HEK293 (cell line): ENCODE data around the gene KLHDC7B.

Experiments
- ATF2 ChIP-seq: fragments of 450-650 bp; formaldehyde crosslinking; IDR thresholded peaks from 2 replicates; pipeline ENCODE4 v1.5.1; 2016; ENCODE audit warnings: missing biosample characterization, missing genetic modification characterization, low read depth
- YY1 ChIP-seq: fragments of 450-650 bp; formaldehyde crosslinking; IDR thresholded peaks from 2 replicates; pipeline ENCODE4 v1.5.1; 2018; ENCODE audit warnings: missing biosample characterization, missing genetic modification characterization
- ZBTB49 ChIP-seq: fragments of 450-650 bp; formaldehyde crosslinking; IDR thresholded peaks from 2 replicates; pipeline ENCODE4 v1.5.1; 2016; ENCODE audit warnings: missing biosample characterization, missing genetic modification characterization, low read depth
- ZFHX2 ChIP-seq: fragments of 450-650 bp; formaldehyde crosslinking; conservative IDR thresholded peaks from 2 replicates; pipeline ENCODE4 v1.5.1; 2016; ENCODE audit warnings: missing biosample characterization, missing genetic modification characterization
- ZNF121 ChIP-seq: fragments of 450-650 bp; formaldehyde crosslinking; IDR thresholded peaks from 2 replicates; pipeline ENCODE4 v1.5.1; 2016; ENCODE audit warnings: missing biosample characterization, missing genetic modification characterization
- ZNF140 ChIP-seq: fragments of 450-650 bp; formaldehyde crosslinking; IDR thresholded peaks from 2 replicates; pipeline ENCODE4 v1.5.1; 2016; ENCODE audit warnings: missing biosample characterization, missing genetic modification characterization
- ZNF24 ChIP-seq: fragments of 450-650 bp; formaldehyde crosslinking; IDR thresholded peaks from 2 replicates; pipeline ENCODE4 v1.5.1; 2016; ENCODE audit warnings: missing biosample characterization, missing genetic modification characterization
- ZNF350 ChIP-seq: fragments of 450-650 bp; formaldehyde crosslinking; IDR thresholded peaks from 2 replicates; pipeline ENCODE4 v1.5.0; 2017; ENCODE audit warnings: missing biosample characterization, mild to moderate bottlenecking, missing genetic modification characterization
- ZNF394 ChIP-seq: fragments of 450-650 bp; formaldehyde crosslinking; IDR thresholded peaks from 2 replicates; pipeline ENCODE4 v1.5.1; 2016; ENCODE audit warnings: missing biosample characterization, missing genetic modification characterization, mild to moderate bottlenecking, moderate library complexity, borderline replicate concordance
- ZNF600 ChIP-seq: fragments of 450-650 bp; formaldehyde crosslinking; IDR thresholded peaks from 2 replicates; pipeline ENCODE4 v1.5.1; 2016; ENCODE audit warnings: missing biosample characterization, missing genetic modification characterization
- TF ChIP-seq, protein P1 (sequence below): fragments of 450-650 bp; formaldehyde crosslinking; IDR thresholded peaks from 2 replicates; pipeline ENCODE4 v1.5.1; 2016; ENCODE audit warnings: missing biosample characterization, missing genetic modification characterization
- TF ChIP-seq, protein P2 (sequence below): fragments of 450-650 bp; formaldehyde crosslinking; IDR thresholded peaks from 2 replicates; pipeline ENCODE4 v1.5.1; 2016; ENCODE audit warnings: missing biosample characterization, missing genetic modification characterization
- TF ChIP-seq, protein P3 (sequence below): fragments of 450-650 bp; formaldehyde crosslinking; IDR thresholded peaks from 2 replicates; pipeline ENCODE4 v1.5.1; 2017; ENCODE audit warnings: missing biosample characterization, missing genetic modification characterization

GRCh38 chr22:50556703-50557102, 11.0 kb downstream of the KLHDC7B start:
- TF ChIP-seq, protein P1, sequence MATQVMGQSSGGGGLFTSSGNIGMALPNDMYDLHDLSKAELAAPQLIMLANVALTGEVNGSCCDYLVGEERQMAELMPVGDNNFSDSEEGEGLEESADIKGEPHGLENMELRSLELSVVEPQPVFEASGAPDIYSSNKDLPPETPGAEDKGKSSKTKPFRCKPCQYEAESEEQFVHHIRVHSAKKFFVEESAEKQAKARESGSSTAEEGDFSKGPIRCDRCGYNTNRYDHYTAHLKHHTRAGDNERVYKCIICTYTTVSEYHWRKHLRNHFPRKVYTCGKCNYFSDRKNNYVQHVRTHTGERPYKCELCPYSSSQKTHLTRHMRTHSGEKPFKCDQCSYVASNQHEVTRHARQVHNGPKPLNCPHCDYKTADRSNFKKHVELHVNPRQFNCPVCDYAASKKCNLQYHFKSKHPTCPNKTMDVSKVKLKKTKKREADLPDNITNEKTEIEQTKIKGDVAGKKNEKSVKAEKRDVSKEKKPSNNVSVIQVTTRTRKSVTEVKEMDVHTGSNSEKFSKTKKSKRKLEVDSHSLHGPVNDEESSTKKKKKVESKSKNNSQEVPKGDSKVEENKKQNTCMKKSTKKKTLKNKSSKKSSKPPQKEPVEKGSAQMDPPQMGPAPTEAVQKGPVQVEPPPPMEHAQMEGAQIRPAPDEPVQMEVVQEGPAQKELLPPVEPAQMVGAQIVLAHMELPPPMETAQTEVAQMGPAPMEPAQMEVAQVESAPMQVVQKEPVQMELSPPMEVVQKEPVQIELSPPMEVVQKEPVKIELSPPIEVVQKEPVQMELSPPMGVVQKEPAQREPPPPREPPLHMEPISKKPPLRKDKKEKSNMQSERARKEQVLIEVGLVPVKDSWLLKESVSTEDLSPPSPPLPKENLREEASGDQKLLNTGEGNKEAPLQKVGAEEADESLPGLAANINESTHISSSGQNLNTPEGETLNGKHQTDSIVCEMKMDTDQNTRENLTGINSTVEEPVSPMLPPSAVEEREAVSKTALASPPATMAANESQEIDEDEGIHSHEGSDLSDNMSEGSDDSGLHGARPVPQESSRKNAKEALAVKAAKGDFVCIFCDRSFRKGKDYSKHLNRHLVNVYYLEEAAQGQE (tag by site-specific recombination), result no peak
- no peak for TF ChIP-seq ZNF140 (tag by site-specific recombination)
- TF ChIP-seq, protein P2, sequence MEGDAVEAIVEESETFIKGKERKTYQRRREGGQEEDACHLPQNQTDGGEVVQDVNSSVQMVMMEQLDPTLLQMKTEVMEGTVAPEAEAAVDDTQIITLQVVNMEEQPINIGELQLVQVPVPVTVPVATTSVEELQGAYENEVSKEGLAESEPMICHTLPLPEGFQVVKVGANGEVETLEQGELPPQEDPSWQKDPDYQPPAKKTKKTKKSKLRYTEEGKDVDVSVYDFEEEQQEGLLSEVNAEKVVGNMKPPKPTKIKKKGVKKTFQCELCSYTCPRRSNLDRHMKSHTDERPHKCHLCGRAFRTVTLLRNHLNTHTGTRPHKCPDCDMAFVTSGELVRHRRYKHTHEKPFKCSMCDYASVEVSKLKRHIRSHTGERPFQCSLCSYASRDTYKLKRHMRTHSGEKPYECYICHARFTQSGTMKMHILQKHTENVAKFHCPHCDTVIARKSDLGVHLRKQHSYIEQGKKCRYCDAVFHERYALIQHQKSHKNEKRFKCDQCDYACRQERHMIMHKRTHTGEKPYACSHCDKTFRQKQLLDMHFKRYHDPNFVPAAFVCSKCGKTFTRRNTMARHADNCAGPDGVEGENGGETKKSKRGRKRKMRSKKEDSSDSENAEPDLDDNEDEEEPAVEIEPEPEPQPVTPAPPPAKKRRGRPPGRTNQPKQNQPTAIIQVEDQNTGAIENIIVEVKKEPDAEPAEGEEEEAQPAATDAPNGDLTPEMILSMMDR, result no peak
- TF ChIP-seq ZBTB49 (tag by site-specific recombination), result no peak
- TF ChIP-seq ATF2 (tag by site-specific recombination), result no peak
- no peak for TF ChIP-seq ZNF600 (tag by site-specific recombination)
- TF ChIP-seq YY1 (tag by site-specific recombination), result no peak
- TF ChIP-seq ZNF394 (tag by site-specific recombination), result no peak
- no peak for TF ChIP-seq ZNF121 (tag by site-specific recombination)
- TF ChIP-seq ZNF24, result no peak
- no peak for TF ChIP-seq ZFHX2 (tag by site-specific recombination)
- TF ChIP-seq, protein P3, sequence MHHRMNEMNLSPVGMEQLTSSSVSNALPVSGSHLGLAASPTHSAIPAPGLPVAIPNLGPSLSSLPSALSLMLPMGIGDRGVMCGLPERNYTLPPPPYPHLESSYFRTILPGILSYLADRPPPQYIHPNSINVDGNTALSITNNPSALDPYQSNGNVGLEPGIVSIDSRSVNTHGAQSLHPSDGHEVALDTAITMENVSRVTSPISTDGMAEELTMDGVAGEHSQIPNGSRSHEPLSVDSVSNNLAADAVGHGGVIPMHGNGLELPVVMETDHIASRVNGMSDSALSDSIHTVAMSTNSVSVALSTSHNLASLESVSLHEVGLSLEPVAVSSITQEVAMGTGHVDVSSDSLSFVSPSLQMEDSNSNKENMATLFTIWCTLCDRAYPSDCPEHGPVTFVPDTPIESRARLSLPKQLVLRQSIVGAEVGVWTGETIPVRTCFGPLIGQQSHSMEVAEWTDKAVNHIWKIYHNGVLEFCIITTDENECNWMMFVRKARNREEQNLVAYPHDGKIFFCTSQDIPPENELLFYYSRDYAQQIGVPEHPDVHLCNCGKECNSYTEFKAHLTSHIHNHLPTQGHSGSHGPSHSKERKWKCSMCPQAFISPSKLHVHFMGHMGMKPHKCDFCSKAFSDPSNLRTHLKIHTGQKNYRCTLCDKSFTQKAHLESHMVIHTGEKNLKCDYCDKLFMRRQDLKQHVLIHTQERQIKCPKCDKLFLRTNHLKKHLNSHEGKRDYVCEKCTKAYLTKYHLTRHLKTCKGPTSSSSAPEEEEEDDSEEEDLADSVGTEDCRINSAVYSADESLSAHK, result no peak
- TF ChIP-seq ZNF350 (tag by site-specific recombination), result no peak
